ENCODE results near the gene HOXD3. TPM values are rescaled to one million over a fixed set of nuclear protein-coding genes. Genes with fewer than 3 reads are reported as not detected.

HOXD3 gene
- total RNA-seq, 4 donors from 2014 or later, result 0.36 to 1.7 (median 0.64) TPM; not detected in 1

DNA sequence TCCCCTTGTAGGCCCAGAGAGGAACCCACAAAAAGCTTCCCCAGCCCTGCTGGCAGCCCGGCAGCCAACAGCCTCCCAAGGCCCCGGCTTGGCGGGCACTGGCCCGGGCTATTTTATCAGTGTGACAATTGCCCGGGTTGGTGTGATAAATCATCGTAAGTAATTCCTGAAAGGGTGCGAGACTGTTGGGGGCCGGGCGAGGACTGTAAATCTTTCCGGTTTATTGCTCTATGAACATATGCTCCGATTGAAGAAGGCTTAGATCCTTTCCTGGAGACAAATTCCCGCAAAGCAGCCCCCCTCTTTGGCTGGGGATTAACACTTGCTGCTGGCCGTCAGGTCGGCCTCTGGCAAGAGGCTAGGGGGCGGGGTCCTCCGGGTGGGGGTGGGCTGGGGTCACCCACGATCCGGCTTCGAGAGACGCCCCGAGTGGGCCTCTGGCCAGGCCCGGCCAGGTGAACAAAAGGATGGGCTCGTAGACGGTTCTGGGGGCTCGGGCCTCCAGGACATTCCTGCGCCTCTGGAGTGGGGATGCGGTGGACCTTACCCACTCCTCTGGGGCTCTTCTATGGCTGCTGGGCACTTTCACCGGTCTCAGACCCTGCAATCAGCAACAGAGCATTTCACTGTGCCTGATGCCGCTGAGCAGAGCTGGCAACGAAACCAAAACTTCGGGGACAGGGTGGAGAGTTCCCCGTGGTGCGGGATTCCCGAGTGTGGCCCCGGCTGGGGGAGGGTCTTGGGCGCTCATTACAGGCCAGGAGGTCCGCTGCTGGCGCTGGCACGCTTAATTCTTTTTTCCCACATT is 2.0 kb downstream of the HOXD3 start:
- TF ChIP-seq, protein P1, sequence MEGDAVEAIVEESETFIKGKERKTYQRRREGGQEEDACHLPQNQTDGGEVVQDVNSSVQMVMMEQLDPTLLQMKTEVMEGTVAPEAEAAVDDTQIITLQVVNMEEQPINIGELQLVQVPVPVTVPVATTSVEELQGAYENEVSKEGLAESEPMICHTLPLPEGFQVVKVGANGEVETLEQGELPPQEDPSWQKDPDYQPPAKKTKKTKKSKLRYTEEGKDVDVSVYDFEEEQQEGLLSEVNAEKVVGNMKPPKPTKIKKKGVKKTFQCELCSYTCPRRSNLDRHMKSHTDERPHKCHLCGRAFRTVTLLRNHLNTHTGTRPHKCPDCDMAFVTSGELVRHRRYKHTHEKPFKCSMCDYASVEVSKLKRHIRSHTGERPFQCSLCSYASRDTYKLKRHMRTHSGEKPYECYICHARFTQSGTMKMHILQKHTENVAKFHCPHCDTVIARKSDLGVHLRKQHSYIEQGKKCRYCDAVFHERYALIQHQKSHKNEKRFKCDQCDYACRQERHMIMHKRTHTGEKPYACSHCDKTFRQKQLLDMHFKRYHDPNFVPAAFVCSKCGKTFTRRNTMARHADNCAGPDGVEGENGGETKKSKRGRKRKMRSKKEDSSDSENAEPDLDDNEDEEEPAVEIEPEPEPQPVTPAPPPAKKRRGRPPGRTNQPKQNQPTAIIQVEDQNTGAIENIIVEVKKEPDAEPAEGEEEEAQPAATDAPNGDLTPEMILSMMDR (IDR thresholded peaks at IDR 0.05 in 4 of 5, conservative IDR thresholded peaks at IDR 0.05 in 1 of 5), result no peak
- TF ChIP-seq POLR2A (IDR thresholded peaks at IDR 0.05), result no peak
- ATAC-seq (no peak), DNase-seq (no peak)
- intact Hi-C loops (cut with DNase I; ENCODE audit: low total_unique reads), result no loop called here
- in situ Hi-C loops (cut with MboI; ENCODE audit: low sequenced_read_pairs in 4 of 4), result no loop called here
- Histone ChIP-seq H3K36me3 (no peaks in the 10 kb centered on the region), H3K9me3 (no peaks in the 10 kb centered on the region), H3K27ac (no peak overlapping the region), H3K27me3 (peaks cover 47 to 82% (median 73%) of the 10 kb centered on the region in 3 donors), H3K4me1 (peaks cover 4 to 5% of the 10 kb centered on the region in 2 donors), H3K4me3 (peak overlapping the region in 1 of 4 donors; percentile 51)

DNA sequence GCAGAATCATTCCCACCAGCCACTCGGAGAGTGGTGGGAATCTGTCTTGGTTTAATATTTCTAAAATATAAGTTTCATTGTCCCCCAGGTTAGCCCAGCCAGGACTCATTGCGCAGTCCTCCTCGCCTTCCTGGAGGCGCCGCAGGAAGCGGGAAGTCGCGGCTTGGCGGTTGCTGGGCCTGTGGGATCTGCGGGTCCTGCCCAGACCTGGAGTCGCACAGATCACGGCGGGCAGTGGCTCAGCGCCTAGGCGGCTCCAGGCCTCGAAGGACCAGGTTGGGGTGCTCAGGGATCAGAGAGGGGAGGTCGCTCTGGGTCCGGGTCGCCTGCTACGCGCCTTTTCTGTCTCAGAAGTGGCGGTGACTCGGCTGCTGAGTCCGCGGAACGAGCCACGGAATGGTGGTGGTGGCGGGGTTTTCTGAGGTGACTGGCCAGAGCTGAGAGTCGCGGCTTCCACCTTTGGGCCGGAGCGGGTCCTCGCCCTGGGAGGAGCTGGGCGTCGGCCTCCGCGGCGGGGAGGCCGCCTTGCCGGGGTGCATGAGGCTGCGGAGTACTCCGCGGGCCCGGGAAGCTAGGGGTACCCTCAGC is 2.6 kb downstream of the HOXD3 start:
- intact Hi-C loops (cut with DNase I; ENCODE audit: low total_unique reads), result no loop called here
- no peak for DNase-seq
- in situ Hi-C loops (cut with MboI; ENCODE audit: low sequenced_read_pairs in 4 of 4), result no loop called here
- no peak for TF ChIP-seq POLR2A (IDR thresholded peaks at IDR 0.05)
- TF ChIP-seq, protein P1 (IDR thresholded peaks at IDR 0.05 in 4 of 5, conservative IDR thresholded peaks at IDR 0.05 in 1 of 5), result no peak
- H3K4me3 ChIP-seq, result peak overlapping the region in 3 of 4 donors; percentile 14 to 51 (median 25)
- no peak for ATAC-seq
- no peaks in the 10 kb centered on the region for H3K36me3 ChIP-seq
- no peaks in the 10 kb centered on the region for H3K9me3 ChIP-seq
- no peak overlapping the region for H3K27ac ChIP-seq
- H3K4me1 ChIP-seq, result peaks cover 4 to 5% of the 10 kb centered on the region in 2 donors
- H3K27me3 ChIP-seq, result peaks cover 54 to 89% (median 80%) of the 10 kb centered on the region in 3 donors

DNA sequence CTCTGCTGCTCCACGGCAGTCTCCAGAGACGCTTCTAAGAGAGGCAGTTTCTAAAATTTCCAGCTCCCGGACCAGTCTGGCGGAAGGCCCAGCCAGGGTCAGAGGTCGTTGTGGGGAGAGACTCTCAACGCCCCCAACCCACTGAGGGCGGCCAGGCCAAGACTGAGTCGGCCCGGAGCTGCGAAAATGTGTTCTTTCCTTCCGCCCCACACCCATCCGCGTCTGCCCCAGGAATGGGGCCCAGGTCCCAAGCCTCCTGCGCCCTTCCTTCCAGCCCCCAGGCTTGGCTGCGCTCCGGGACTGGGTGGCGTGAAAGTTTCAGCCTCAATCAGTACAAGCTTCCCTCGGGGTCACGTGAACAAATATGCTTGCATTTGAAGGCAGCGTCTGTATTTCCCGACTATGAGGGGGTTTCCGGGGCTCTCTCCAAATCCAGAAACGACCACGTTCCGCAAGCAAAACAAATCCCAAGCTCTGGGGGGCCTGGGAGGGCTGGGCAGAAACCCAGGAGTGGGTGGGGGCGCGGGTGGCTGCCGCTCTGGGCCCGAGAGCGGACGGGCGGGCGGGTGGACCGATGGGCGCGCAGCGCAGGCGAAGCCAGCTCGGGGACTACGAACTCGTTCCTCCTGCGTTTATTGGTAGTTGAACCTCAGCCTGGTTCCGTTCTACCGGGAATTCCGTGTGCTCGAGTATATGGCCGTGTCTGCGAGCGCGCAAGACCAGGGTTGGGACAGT is 3.3 kb downstream of the HOXD3 start:
- intact Hi-C loops (cut with DNase I; ENCODE audit: low total_unique reads), result no loop called here
- H3K27me3 ChIP-seq, result peaks cover 55 to 91% (median 86%) of the 10 kb centered on the region in 3 donors
- in situ Hi-C loops (cut with MboI; ENCODE audit: low sequenced_read_pairs in 4 of 4), result no loop called here
- ATAC-seq (no peak), DNase-seq (no peak)
- peaks cover 4 to 5% of the 10 kb centered on the region in 2 donors for H3K4me1 ChIP-seq
- no peak overlapping the region for H3K27ac ChIP-seq
- H3K4me3 ChIP-seq, result peak overlapping the region in 3 of 4 donors; percentile 14 to 51 (median 25)
- TF ChIP-seq, protein P1 (IDR thresholded peaks at IDR 0.05 in 4 of 5, conservative IDR thresholded peaks at IDR 0.05 in 1 of 5), result no peak
- no peak for TF ChIP-seq POLR2A (IDR thresholded peaks at IDR 0.05)
- no peaks in the 10 kb centered on the region for H3K9me3 ChIP-seq
- no peaks in the 10 kb centered on the region for H3K36me3 ChIP-seq

DNA sequence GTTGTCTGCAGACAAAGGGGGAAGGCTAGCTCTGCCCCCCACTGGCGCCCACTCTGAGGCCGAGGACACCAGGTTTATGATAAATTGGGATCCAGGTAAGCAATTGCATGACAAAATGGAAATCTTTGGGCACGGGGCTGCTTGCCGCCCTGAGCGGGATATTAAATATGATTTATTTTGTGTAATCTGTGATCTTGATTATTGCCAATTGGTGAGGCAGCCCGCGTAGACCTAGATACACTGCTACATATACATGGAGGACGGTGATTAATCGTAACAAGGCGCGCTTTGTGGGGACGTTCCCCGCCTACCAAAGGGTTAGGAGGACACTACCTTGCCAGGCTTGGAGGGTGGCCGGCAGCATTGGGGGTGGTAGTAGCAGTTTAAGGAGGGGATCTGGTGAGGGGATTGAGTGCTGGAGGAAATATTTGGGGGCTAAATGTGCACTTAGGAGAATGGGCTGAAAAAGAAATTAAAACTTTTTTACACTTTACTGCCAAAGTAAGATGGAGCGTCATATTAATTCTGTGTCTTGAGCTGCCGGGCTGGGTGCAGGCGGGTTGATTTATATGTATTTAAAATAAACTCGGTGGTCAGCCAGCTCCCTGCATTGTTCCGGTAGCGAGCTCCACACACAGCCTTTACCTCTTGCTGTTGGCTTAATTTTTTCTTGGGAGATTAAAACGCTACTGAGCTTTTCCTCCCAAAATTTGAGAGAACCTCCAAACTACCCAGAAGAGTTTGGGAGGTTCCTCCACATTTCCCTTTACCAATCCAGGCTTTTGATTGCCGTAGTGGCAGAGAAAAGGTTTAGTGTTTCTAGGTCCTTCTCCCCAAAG is 4.1 kb downstream of the HOXD3 start:
- DNase-seq (no peak), ATAC-seq (no peak)
- in situ Hi-C loops (cut with MboI; ENCODE audit: low sequenced_read_pairs in 4 of 4), result no loop called here
- Histone ChIP-seq H3K4me1 (peaks cover 4 to 5% of the 10 kb centered on the region in 2 donors), H3K4me3 (peak overlapping the region in 1 of 4 donors; percentile 51), H3K27ac (no peak overlapping the region), H3K9me3 (no peaks in the 10 kb centered on the region), H3K36me3 (no peaks in the 10 kb centered on the region), H3K27me3 (peaks cover 52 to 90% (median 88%) of the 10 kb centered on the region in 3 donors)
- intact Hi-C loops (cut with DNase I; ENCODE audit: low total_unique reads), result no loop called here
- TF ChIP-seq, protein P1 (IDR thresholded peaks at IDR 0.05 in 4 of 5, conservative IDR thresholded peaks at IDR 0.05 in 1 of 5), result no peak
- TF ChIP-seq POLR2A (IDR thresholded peaks at IDR 0.05), result no peak
